GM18858 (cell line): ENCODE results near the gene SLC25A1.

Experiments used
- ATAC-seq: cut with Tn5 transposase; IDR thresholded peaks from one replicate; pipeline ENCODE4 v1.9.1; 2021; ENCODE audit not compliant: unreplicated experiment

SLC25A1 gene

GRCh38 chr22:19178657-19179496 is at the start of gene SLC25A1:
TSS of gene SLC25A1 (minus strand) at chr22:19178736. CDS start at chr22:19178673, 63 bp downstream.
- ATAC-seq, result peak; percentile 41

DNA sequence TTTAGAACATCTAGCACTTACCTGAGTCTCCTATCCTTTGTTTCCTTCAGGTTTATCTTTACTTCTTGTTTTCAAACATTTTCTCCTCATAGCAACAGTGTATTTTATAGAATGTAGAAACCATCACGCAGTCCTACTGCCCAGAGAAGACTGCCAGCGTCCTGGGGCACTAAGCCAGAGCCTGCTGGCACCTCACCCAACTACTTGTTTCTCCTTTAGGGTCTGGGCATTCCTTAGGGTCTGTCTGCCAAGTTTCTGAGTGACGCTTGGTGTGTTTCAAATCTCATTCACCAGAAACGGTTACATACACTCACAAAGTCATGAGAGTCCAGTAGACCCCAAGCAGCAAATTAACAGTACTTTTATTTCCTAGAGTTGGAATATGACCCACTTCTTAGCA is 49.6 kb upstream of the SLC25A1 start:
- ATAC-seq, result no peak

GRCh38 chr22:19226428-19226827 is 47.9 kb upstream of the SLC25A1 start:
- no peak for ATAC-seq

- no peak for ATAC-seq
Measured at GRCh38 chr22:19225560-19225959, 47.0 kb upstream of the SLC25A1 start.

DNA sequence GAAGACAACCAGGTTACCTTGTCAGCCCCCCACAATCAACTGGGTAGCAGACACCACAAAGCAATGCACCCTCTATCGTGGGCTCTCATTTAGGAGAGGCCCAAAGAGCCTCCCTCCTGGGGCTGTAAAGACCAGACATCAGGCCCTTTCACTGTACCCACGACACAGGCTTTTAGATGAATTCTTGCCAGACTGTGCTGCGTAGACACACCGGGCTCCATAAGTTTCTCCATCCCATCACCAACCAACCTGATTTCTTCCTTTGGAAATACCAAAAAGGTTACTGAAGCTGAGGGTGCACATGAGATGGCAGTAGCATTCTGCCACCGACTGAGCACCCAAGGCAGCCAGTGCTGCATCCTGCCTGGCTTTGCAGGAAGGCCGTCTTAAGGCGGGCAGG is 46.4 kb upstream of the SLC25A1 start:
- no peak for ATAC-seq

DNA sequence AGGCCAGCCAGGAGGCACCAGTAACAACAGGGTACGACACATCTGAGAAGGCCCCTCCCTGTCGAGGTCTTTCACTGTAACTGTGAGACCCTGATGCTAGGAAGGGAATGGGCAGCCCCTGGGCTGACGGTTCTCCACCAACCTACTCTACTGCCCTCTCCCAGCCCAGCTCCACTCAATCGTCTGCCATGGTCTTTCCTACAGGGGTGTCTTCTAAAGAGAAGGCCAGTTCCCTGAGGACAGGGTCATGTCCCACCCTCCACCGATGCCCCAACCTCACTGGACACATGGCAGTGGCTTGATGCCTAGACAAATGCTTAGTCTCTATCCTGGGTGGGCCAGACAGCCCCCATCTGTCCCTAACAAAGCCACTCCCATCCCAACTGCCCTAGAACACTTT is 46.0 kb upstream of the SLC25A1 start:
- ATAC-seq, result no peak

DNA sequence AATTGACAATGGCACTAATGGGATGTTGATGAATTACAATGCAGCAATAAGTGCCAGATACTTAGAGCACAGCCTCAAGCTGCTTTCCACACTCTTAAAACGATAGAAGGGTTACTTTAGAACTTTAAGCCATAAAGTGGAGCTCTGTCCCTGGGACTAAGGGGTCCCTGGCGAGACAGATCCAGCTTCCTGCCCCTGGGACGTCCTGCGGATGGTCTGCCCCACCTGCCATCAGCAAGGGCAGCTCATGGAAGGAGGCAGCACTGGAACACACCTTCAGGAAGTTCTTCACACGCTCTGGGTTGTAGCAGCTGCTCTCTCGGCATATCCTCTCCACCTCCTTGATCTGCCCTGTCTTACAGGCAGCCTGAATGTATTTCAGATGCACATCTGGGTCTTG is 45.1 kb upstream of the SLC25A1 start:
- no peak for ATAC-seq

DNA sequence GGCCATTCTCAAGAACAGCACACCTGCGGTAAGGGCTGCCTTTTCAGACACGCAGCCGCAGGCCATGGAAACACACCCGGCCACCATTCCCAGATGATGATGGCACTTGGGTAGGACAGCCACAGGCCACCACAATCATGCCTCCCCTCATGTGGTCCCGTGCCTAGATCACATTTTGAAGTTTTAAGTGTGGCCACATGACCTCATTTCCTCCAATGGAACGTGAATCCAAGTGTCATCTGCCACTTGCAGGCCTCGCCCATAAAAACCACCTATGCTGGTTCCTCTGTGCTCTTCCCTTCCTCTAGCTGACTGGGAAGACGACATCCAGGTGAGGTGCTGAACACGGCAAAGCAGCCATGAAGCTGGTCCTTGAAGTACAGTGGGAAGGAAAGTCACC is 44.6 kb upstream of the SLC25A1 start:
- no peak for ATAC-seq

GRCh38 chr22:19222242-19223005 is 43.9 kb upstream of the SLC25A1 start:
- ATAC-seq, result no peak

- ATAC-seq, result no peak
Measured at GRCh38 chr22:19220867-19221266, 42.3 kb upstream of the SLC25A1 start.

DNA sequence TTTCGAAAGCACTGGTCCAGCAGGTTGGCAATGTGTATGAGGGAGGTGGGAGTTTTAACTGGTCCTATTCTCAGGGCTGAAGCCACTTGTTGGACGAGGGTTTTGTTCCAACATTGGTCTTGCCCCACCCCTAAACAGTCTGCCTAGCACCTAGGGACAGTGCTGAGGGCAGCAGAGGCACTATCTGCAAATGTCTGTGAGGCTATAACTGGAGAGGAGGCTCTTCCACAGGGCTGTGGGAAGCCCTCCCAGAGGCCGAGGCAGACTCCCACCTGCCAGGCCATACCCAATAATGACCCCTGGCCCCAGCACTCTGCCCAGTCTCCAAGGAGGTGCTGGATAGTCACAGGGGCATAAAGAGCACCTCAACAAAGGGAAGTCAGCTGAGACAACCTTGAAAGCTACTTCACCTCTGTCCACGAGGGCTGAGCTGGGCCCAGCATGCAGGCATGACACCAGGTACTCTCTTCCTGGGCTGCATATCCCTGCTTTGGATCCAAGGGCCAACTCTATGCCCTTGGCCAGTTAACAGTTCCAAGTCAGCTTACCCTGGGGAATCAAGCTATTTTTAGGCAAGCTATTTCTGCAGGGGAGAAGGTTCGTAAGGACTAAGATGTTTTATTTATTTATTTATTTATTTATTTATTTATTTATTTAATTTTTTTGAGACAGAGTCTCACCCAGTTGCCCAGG is 40.2 kb upstream of the SLC25A1 start:
- ATAC-seq, result no peak

DNA sequence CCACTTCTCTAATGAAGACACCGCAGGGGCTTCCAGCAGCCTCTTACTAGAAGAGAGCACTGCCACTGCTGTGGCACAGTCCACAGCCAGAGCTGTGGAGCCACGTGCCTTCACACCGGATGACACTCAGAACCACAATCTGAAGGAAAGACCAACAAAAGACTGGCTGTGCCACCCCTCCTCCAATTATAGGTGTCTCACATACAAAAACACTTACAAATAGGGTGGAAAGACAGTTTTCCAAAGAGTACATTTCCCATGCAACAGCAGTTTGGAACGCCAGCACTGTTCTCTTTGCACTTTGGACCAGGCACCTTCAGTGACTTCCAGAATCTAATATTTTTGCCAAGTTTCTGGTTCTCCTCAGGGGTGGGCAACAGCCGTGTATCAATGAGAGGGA is 38.0 kb upstream of the SLC25A1 start:
- ATAC-seq, result no peak

- no peak for ATAC-seq
Measured at GRCh38 chr22:19215360-19215759, 36.8 kb upstream of the SLC25A1 start.

DNA sequence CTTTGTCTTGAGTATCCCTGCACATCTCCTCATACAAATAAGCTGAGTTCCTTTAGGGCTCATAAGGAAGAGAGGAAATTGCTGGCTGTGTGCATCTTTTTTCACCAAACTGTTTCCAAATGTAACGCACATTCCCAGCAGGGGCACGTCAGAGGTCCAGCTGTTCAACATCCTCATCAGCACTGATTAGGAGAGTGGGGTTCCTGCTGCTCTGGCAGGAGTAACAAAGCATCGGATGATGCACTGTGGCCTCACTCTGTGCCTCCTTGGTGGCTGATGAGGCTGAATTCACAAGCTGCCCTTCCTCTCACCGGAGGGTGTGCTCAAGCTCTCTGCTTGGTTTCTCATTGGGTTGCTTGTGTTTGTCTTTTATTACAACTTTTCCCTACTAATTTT is 35.5 kb upstream of the SLC25A1 start:
- no peak for ATAC-seq

DNA sequence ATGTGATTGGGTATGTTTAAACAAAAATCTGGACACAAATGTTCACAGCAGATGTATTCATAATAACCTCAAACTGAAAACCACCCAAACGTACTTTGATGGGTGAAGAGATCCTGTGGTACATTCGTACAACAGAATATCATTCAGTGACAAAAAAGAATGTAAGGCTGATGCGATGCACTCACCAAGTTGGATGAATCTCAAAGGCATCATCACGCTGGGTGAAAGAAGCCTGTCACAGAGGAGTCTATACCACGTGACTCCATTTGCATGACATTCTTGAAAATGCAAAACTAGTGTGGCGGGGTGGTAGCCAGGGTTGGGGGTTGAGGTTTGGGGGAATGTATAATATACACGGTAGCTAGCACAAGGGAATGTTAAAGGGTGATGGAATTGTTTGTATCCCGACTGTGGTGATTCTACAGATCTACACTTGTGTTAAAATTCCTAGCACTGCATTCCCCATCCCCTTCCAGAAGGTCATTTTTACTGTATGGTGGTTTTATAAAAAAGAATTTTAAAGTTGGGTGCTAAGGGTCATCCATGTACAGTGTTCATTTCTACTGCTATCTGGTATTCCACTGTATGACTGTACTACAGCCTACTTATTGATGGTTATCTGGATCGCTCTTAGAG is 35.0 kb upstream of the SLC25A1 start:
- no peak for ATAC-seq

- no peak for ATAC-seq
Measured at GRCh38 chr22:19213001-19213400, 34.5 kb upstream of the SLC25A1 start.

GRCh38 chr22:19212302-19212870 is 33.9 kb upstream of the SLC25A1 start:
- ATAC-seq, result no peak

- no peak for ATAC-seq
Measured at GRCh38 chr22:19210188-19210587, 31.7 kb upstream of the SLC25A1 start.

GRCh38 chr22:19208287-19208847 is 29.8 kb upstream of the SLC25A1 start:
- ATAC-seq, result no peak

- ATAC-seq, result no peak
Measured at GRCh38 chr22:19207884-19208283, 29.3 kb upstream of the SLC25A1 start.

GRCh38 chr22:19207401-19207808 is 28.9 kb upstream of the SLC25A1 start:
- ATAC-seq, result no peak
